Measurements from ENCODE around the gene CSPG4.

The CSPG4 gene

GRCh38 chr15:75672646-75673425, 39.8 kb downstream of the CSPG4 start:
- no peak for DNase-seq (ENCODE audit: low read depth in 2 of 2, low spot score in 1 of 2)

- no peak for DNase-seq (ENCODE audit: low read depth in 2 of 2, low spot score in 1 of 2)
Measured at GRCh38 chr15:75671730-75672602, 40.7 kb downstream of the CSPG4 start.

- DNase-seq (ENCODE audit: low read depth in 2 of 2, low spot score in 1 of 2) = no peak
Measured at GRCh38 chr15:75669879-75670212, 42.8 kb downstream of the CSPG4 start.

GRCh38 chr15:75669191-75669878, 43.3 kb downstream of the CSPG4 start:
- DNase-seq (ENCODE audit: low read depth in 2 of 2, low spot score in 1 of 2) = no peak

GRCh38 chr15:75666823-75667501, 45.7 kb downstream of the CSPG4 start:
- no peak for DNase-seq (ENCODE audit: low read depth in 2 of 2, low spot score in 1 of 2)

- DNase-seq (ENCODE audit: low read depth in 2 of 2, low spot score in 1 of 2) = no peak
Measured at GRCh38 chr15:75663931-75664421, 48.7 kb downstream of the CSPG4 start.

- no peak for DNase-seq (ENCODE audit: low read depth in 2 of 2, low spot score in 1 of 2)
Measured at GRCh38 chr15:75662823-75663519, 49.7 kb downstream of the CSPG4 start.

- no peak for DNase-seq (ENCODE audit: low read depth in 2 of 2, low spot score in 1 of 2)
Measured at GRCh38 chr15:75661756-75662140, 50.9 kb downstream of the CSPG4 start.

- no peak for DNase-seq (ENCODE audit: low read depth in 2 of 2, low spot score in 1 of 2)
Measured at GRCh38 chr15:75661100-75661755, 51.4 kb downstream of the CSPG4 start.

GRCh38 chr15:75659928-75660645, 52.6 kb downstream of the CSPG4 start:
- DNase-seq (ENCODE audit: low read depth in 2 of 2, low spot score in 1 of 2) = no peak

- no peak for DNase-seq (ENCODE audit: low read depth in 2 of 2, low spot score in 1 of 2)
Measured at GRCh38 chr15:75659141-75659771, 53.4 kb downstream of the CSPG4 start.

- no peak for DNase-seq (ENCODE audit: low read depth in 2 of 2, low spot score in 1 of 2)
Measured at GRCh38 chr15:75656813-75657212, 55.8 kb downstream of the CSPG4 start.

GRCh38 chr15:75656331-75656730, 56.3 kb downstream of the CSPG4 start:
- DNase-seq (ENCODE audit: low read depth in 2 of 2, low spot score in 1 of 2) = no peak

- no peak for DNase-seq (ENCODE audit: low read depth in 2 of 2, low spot score in 1 of 2)
Measured at GRCh38 chr15:75655931-75656330, 56.7 kb downstream of the CSPG4 start.

GRCh38 chr15:75654201-75654907, 58.3 kb downstream of the CSPG4 start:
- no peak for DNase-seq (ENCODE audit: low read depth in 2 of 2, low spot score in 1 of 2)

- no peak for DNase-seq (ENCODE audit: low read depth in 2 of 2, low spot score in 1 of 2)
Measured at GRCh38 chr15:75653347-75653913, 59.2 kb downstream of the CSPG4 start.

- no peak for DNase-seq (ENCODE audit: low read depth in 2 of 2, low spot score in 1 of 2)
Measured at GRCh38 chr15:75651810-75652543, 60.7 kb downstream of the CSPG4 start.

All from stimulated activated CD8-positive, alpha-beta memory T cell treated with anti-CD3 and anti-CD28 coated beads, Interleukin-4, amount 100 ng/mL, for 4 hours (primary cell).